ENCODE results near the gene NMT2.

- TF ChIP-seq CTCF (IDR thresholded peaks at IDR 0.05; ENCODE audit: low read length), result no peak
- TF ChIP-seq EZH2 (optimal IDR thresholded peaks at IDR 0.05; ENCODE audit: low read depth, low read length), result no peak
These were observed 20.7 kb downstream of the NMT2 start for GRCh38 chr10:15147594-15148392.

Measured in MM.1S (cell line).